ENCODE results near the gene EFCAB11. TPM values are rescaled to one million over a fixed set of nuclear protein-coding genes. Genes with fewer than 3 reads are reported as not detected.

EFCAB11 gene
- total and polyA plus RNA-seq, 2 of the 8 experiments (the other 6 are each of a cell fraction or from before 2014, with no cell fraction given): 6.8 to 12.8 TPM

GRCh38 chr14:89851106-89851505 is 103.4 kb downstream of the EFCAB11 start (continued):
- TF ChIP-seq CBX5 (IDR thresholded peaks at IDR 0.05; ENCODE audit: low read depth, low read length): no peak
- no peak for TF ChIP-seq E2F6 (IDR thresholded peaks at IDR 0.05)
- TF ChIP-seq RXRA (IDR thresholded peaks at IDR 0.05; ENCODE audit: insufficient read depth, low read depth, low read length): no peak
